T-helper 1 cell treated with Interleukin-12 subunit alpha and Interleukin-12 subunit beta and Interleukin-4 antibody, amounts not matched to agents 30 μg/mL and 1 μg/mL, for 36 hours (primary cell): ENCODE data around the gene HEXA.
"Not testable (repeated sequence)": the region's sequence is repeated elsewhere in the genome, so short reads cannot be mapped to it uniquely, and the experiment has no call there.

Source experiments
- H3K27ac Mint-ChIP-seq: one replicate; pipeline ENCODE4 v1.8.0; 2021; ENCODE audit warnings: mild to moderate bottlenecking, mixed read lengths
- H3K27me3 Mint-ChIP-seq: one replicate; pipeline ENCODE4 v1.8.0; 2021; ENCODE audit warnings: low read depth, mixed read lengths
- H3K36me3 Mint-ChIP-seq: one replicate; pipeline ENCODE4 v1.8.0; 2021; ENCODE audit warnings: low read depth, mixed read lengths
- H3K4me1 Mint-ChIP-seq: one replicate; pipeline ENCODE4 v1.8.0; 2021; ENCODE audit warnings: low read depth, mixed read lengths
- H3K4me3 Mint-ChIP-seq: one replicate; pipeline ENCODE4 v1.8.0; 2021; ENCODE audit warnings: mild to moderate bottlenecking, moderate library complexity, mixed read lengths
- H3K9me3 Mint-ChIP-seq: one replicate; pipeline ENCODE4 v1.8.0; 2021; ENCODE audit warnings: mixed read lengths

The HEXA gene

GRCh38 chr15:72375846-72376581, at the start of gene HEXA:
Gene HEXA, minus strand, starts transcription at chr15:72376014. Its CDS starts 42 bp downstream, at chr15:72375972.
- Mint-ChIP-seq H3K27me3 (no peaks in the 10 kb centered on the region), H3K4me3 (peak within 1 kb of the TSS; percentile 96), H3K4me1 (peaks cover 38% of the 10 kb centered on the region), H3K27ac (peak within 1 kb of the TSS; percentile 99), H3K9me3 (no peaks in the 10 kb centered on the region), H3K36me3 (peaks cover 13% of the 10 kb centered on the region)

GRCh38 chr15:72423256-72423655, 47.4 kb upstream of the HEXA start:
- H3K27ac Mint-ChIP-seq, result no peak overlapping the region
- peaks cover 5% of the 10 kb centered on the region for H3K4me1 Mint-ChIP-seq
- no peak overlapping the region for H3K4me3 Mint-ChIP-seq
- H3K27me3 Mint-ChIP-seq, result peaks cover 17% of the 10 kb centered on the region
- H3K9me3 Mint-ChIP-seq, result peaks cover 3% of the 10 kb centered on the region
- no peaks in the 10 kb centered on the region for H3K36me3 Mint-ChIP-seq

GRCh38 chr15:72421484-72421883, 45.7 kb upstream of the HEXA start:
- H3K27me3 Mint-ChIP-seq, result peaks cover 11% of the 10 kb centered on the region
- H3K9me3 Mint-ChIP-seq, result peaks cover 3% of the 10 kb centered on the region
- H3K36me3 Mint-ChIP-seq, result no peaks in the 10 kb centered on the region
- H3K4me3 Mint-ChIP-seq, result no peak overlapping the region
- no peak overlapping the region for H3K27ac Mint-ChIP-seq
- H3K4me1 Mint-ChIP-seq, result peaks cover 3% of the 10 kb centered on the region

- no peaks in the 10 kb centered on the region for H3K36me3 Mint-ChIP-seq
- no peak overlapping the region for H3K27ac Mint-ChIP-seq
- H3K27me3 Mint-ChIP-seq, result peaks cover 14% of the 10 kb centered on the region
- peaks cover 3% of the 10 kb centered on the region for H3K9me3 Mint-ChIP-seq
- H3K4me3 Mint-ChIP-seq, result no peak overlapping the region
- peaks cover 2% of the 10 kb centered on the region for H3K4me1 Mint-ChIP-seq
Measured at GRCh38 chr15:72420576-72420975, 44.8 kb upstream of the HEXA start.

- not testable (repeated sequence) for H3K27ac Mint-ChIP-seq, H3K4me1 Mint-ChIP-seq, H3K4me3 Mint-ChIP-seq, H3K36me3 Mint-ChIP-seq, H3K9me3 Mint-ChIP-seq
- peaks cover 14% of the 10 kb centered on the region for H3K27me3 Mint-ChIP-seq
Measured at GRCh38 chr15:72419768-72420167, 44.0 kb upstream of the HEXA start.

- no peak overlapping the region for H3K27ac Mint-ChIP-seq
- H3K9me3 Mint-ChIP-seq, result no peaks in the 10 kb centered on the region
- peaks cover 10% of the 10 kb centered on the region for H3K27me3 Mint-ChIP-seq
- no peaks in the 10 kb centered on the region for H3K36me3 Mint-ChIP-seq
- no peak overlapping the region for H3K4me3 Mint-ChIP-seq
- no peaks in the 10 kb centered on the region for H3K4me1 Mint-ChIP-seq
Measured at GRCh38 chr15:72415304-72415703, 39.5 kb upstream of the HEXA start.

GRCh38 chr15:72413337-72413736, 37.5 kb upstream of the HEXA start:
- not testable (repeated sequence) for H3K36me3 Mint-ChIP-seq, H3K27ac Mint-ChIP-seq, H3K9me3 Mint-ChIP-seq, H3K4me1 Mint-ChIP-seq, H3K4me3 Mint-ChIP-seq
- peaks cover 17% of the 10 kb centered on the region for H3K27me3 Mint-ChIP-seq

GRCh38 chr15:72411544-72411943, 35.7 kb upstream of the HEXA start:
- Mint-ChIP-seq H3K4me1 (no peaks in the 10 kb centered on the region), H3K27me3 (peaks cover 33% of the 10 kb centered on the region), H3K4me3 (no peak overlapping the region), H3K27ac (no peak overlapping the region), H3K36me3 (no peaks in the 10 kb centered on the region), H3K9me3 (no peaks in the 10 kb centered on the region)

- Mint-ChIP-seq H3K27me3 (peaks cover 36% of the 10 kb centered on the region), H3K4me3 (no peak overlapping the region), H3K4me1 (no peaks in the 10 kb centered on the region), H3K9me3 (no peaks in the 10 kb centered on the region), H3K27ac (no peak overlapping the region), H3K36me3 (no peaks in the 10 kb centered on the region)
Measured at GRCh38 chr15:72411111-72411510, 35.3 kb upstream of the HEXA start.

GRCh38 chr15:72406936-72407335, 31.1 kb upstream of the HEXA start:
- Mint-ChIP-seq H3K27me3 (peaks cover 55% of the 10 kb centered on the region), H3K9me3 (no peaks in the 10 kb centered on the region), H3K27ac (no peak overlapping the region), H3K4me1 (no peaks in the 10 kb centered on the region), H3K36me3 (no peaks in the 10 kb centered on the region), H3K4me3 (no peak overlapping the region)

- H3K4me3 Mint-ChIP-seq, result no peak overlapping the region
- no peaks in the 10 kb centered on the region for H3K36me3 Mint-ChIP-seq
- H3K9me3 Mint-ChIP-seq, result no peaks in the 10 kb centered on the region
- H3K4me1 Mint-ChIP-seq, result no peaks in the 10 kb centered on the region
- H3K27ac Mint-ChIP-seq, result no peak overlapping the region
- peaks cover 49% of the 10 kb centered on the region for H3K27me3 Mint-ChIP-seq
Measured at GRCh38 chr15:72404841-72405240, 29.0 kb upstream of the HEXA start.

GRCh38 chr15:72404356-72404755, 28.5 kb upstream of the HEXA start:
- H3K27ac Mint-ChIP-seq, result no peak overlapping the region
- no peaks in the 10 kb centered on the region for H3K4me1 Mint-ChIP-seq
- H3K27me3 Mint-ChIP-seq, result peaks cover 46% of the 10 kb centered on the region
- no peaks in the 10 kb centered on the region for H3K36me3 Mint-ChIP-seq
- H3K4me3 Mint-ChIP-seq, result no peak overlapping the region
- no peaks in the 10 kb centered on the region for H3K9me3 Mint-ChIP-seq

- no peaks in the 10 kb centered on the region for H3K9me3 Mint-ChIP-seq
- H3K4me3 Mint-ChIP-seq, result no peak overlapping the region
- H3K27ac Mint-ChIP-seq, result no peak overlapping the region
- H3K4me1 Mint-ChIP-seq, result no peaks in the 10 kb centered on the region
- peaks cover 44% of the 10 kb centered on the region for H3K27me3 Mint-ChIP-seq
- no peaks in the 10 kb centered on the region for H3K36me3 Mint-ChIP-seq
Measured at GRCh38 chr15:72402726-72403125, 26.9 kb upstream of the HEXA start.

- Mint-ChIP-seq H3K4me1 (no peaks in the 10 kb centered on the region), H3K9me3 (no peaks in the 10 kb centered on the region)
Measured at GRCh38 chr15:72398648-72399047, 22.8 kb upstream of the HEXA start.

GRCh38 chr15:72397796-72398588, 22.2 kb upstream of the HEXA start, which contains the start of gene TMEM202:
Gene TMEM202, plus strand, starts transcription at chr15:72398305. Its CDS starts 22 bp downstream, at chr15:72398327.
- Mint-ChIP-seq H3K27me3 (peaks cover 14% of the 10 kb centered on the region), H3K4me1 (no peaks in the 10 kb centered on the region), H3K4me3 (no peak within 1 kb of the TSS), H3K9me3 (no peaks in the 10 kb centered on the region), H3K27ac (no peak within 1 kb of the TSS), H3K36me3 (no peaks in the 10 kb centered on the region)

More at GRCh38 chr15:72398648-72399047, 22.8 kb upstream of the HEXA start:
- H3K27me3 Mint-ChIP-seq, result peaks cover 20% of the 10 kb centered on the region
- no peak overlapping the region for H3K27ac Mint-ChIP-seq
- no peaks in the 10 kb centered on the region for H3K36me3 Mint-ChIP-seq
- no peak overlapping the region for H3K4me3 Mint-ChIP-seq
